RPMI7951 (cell line): ENCODE data around the gene CACNA1I. TPM values are rescaled to one million over a fixed set of nuclear protein-coding genes. Genes with fewer than 3 reads are reported as not detected.

Source experiments
- DNase-seq: peaks from one replicate; pipeline ENCODE4 v3.0.0-alpha.2; 2012; ENCODE audit warnings: low read depth
- total RNA-seq: library from RNA; depleted of rRNA; stranded (reverse); fragments of >200 nt; shearing (Covaris generic); gene quantifications from 2 replicates; pipeline ENCODE4 v1.2.3, GENCODE V29; 2014

The CACNA1I gene
- total RNA-seq, 1 experiment from 2014 or later = not detected

DNA sequence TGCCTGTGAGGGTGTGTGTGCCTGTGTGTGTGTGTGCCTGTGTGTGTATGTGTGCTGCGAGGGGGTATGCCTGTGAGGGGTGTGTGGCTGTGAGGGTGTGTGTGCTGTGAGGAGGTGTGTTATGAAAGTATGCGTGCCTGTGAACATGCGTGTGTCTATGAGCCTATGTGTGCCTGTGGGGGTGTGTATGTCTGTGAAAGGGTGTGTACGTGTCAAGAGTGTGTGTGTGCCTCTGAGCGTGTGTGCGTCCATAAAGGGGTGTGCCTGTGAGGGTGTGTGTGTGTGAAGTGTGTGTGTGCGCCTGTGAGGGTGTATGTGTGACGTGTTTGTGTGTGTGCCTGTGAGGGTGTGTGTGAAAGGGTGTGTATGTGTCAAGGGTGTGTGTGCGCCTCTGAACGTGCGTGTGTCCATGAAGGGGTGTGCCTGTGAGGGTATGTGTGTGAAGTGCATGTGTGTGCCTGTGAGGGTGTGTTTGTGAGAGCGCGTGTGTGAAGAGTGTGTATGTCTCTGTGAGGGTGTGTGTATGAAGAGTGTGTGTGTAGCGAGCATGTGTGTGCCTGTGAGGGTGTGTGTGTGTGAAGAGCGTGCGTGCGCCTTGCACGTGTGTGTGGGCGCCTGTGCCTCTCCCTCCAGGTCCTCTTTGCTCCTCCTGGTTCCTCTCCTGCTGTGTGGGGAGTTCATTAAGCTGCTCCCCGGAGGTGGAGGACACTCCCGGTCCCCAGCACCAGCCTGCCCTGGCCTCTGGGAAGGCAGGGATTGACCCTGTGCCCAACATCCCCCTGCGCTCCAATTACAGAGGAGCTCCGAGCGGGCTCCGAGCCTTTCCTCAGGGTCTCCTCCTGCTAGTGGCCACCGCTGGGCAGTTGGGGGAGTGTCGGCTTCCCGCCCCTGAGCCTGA, 53.3 kb downstream of the CACNA1I start:
- DNase-seq = no peak

GRCh38 chr22:39624501-39624821, 53.9 kb downstream of the CACNA1I start:
- no peak for DNase-seq

DNA sequence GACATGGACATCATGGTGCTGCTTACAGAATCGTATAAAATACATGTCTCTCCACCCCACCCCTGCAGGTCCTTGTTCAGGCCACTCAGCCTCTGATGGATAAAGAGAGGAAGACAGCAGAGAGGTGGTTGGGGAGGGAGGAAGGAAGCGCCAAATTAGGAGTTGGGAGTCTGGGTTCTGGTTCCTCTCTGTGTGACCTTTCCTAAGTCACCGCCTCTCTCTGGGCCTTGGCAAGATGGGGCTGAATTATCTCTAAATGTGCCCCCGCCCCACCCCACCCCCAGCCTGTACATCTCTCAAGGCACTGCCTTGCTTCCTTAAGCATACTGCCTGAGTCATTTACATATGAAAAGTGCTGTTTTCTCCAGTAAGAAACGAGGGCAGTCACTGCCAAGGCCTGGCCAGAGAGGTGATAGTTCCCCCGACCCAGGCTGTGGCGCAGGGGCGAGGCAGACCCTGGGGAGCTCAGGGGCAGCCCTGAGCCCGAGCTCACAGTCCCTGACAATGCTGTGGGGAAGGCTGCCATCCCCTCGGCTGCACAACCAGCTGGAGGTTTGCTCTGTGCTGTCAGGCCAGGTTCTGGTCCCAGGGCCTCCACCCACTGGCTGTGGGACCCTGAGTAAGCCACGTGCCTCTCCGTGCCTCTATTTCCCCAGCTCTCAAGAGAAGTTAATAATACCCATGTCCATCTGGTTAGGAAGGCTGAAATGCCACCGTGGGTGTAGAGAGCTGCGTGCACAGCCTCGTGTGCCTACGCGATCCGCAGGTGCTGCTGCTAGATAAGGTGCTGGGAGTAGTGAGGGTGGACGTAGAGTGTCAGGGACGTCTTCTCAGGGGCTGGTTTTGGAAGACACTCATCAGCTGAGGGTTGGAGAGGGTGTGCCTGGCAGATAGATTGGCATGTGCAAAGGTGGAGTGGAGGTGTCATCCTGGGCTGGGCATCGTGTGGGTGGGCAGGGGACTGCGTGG, 55.3 kb downstream of the CACNA1I start:
- DNase-seq = no peak

DNA sequence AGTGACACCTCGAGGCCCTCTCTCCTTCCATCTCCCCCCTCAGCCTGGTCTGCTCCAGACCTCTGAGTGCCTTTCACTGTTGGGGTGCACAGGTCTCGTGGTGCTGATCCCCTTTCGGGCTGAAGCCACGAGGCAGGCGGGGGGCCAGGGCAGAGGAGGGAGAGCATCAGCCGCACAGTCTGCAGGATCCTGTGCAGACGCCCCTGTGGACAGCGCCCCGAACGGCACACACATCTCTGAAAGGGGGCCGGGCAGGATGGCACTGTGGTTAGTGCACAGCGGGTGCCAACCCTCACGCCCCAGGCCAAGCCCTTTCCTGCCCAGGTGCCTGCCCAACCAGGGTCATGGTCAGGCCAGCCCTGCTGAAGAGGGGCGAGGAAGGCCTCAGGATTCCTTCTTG, 56.7 kb downstream of the CACNA1I start:
- no peak for DNase-seq

DNA sequence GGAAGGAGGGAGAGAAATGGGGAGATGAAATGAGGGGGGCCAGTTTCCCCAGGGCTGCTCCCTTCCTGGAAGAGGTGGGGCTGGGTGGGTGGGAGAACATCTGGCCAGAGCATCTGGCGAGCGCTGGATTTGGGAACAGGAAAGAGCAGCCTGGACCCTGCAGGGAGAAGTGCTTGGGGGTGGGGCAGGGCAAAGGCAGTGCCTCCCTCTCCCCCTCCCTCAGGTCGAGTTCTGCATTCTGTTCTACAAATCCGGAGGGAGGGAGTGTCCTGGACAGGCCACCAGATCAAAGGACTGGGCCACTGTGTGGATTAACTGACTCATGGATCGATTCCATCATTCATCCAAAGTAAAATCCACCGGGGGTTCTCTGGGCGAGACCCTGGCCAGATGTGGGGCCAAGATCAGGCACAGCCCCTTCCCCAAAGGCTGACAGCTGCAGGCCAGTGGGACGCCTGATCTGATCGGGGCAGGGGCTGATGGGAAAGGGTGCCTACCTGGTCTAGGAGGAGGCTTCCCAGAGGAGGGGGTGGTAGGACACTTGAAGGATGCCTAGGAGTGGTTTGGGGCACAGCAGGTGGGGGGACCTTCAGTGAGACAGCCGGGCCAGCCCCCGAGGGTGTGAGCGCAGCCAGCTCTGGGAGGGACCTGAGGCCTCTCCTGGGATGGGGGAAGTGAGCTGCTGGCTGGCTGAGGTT, 57.5 kb downstream of the CACNA1I start:
- DNase-seq = no peak

DNA sequence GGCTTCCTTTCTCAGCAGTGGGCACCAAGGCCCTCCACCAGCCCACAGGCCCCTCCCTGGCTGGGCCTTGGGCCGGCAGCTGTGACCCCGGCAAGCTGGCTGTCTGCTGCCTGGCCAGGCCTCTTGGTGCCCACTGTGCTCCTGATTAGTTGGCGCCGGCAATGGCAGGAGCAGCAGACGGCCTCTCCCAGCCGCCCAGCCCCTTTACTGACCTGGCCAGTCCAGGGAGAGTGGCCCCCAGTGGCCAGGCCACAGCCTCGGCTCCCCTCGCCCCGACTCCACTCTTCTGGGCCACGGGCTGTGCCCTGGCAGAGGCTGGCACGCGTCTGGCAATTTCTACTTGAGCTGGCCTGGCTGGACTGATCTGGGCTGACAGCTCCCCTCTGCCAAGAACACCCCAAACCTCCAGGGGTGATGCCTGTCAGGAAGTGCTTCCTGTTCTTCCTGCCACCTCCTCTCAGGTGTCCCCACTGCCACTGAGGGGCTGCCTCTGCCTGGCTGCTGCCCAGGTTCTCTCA, 58.1 kb downstream of the CACNA1I start:
- DNase-seq = no peak

GRCh38 chr22:39629851-39630250, 59.3 kb downstream of the CACNA1I start:
- DNase-seq = no peak

- DNase-seq = no peak
Observed at GRCh38 chr22:39630721-39631120, 60.2 kb downstream of the CACNA1I start.

DNA sequence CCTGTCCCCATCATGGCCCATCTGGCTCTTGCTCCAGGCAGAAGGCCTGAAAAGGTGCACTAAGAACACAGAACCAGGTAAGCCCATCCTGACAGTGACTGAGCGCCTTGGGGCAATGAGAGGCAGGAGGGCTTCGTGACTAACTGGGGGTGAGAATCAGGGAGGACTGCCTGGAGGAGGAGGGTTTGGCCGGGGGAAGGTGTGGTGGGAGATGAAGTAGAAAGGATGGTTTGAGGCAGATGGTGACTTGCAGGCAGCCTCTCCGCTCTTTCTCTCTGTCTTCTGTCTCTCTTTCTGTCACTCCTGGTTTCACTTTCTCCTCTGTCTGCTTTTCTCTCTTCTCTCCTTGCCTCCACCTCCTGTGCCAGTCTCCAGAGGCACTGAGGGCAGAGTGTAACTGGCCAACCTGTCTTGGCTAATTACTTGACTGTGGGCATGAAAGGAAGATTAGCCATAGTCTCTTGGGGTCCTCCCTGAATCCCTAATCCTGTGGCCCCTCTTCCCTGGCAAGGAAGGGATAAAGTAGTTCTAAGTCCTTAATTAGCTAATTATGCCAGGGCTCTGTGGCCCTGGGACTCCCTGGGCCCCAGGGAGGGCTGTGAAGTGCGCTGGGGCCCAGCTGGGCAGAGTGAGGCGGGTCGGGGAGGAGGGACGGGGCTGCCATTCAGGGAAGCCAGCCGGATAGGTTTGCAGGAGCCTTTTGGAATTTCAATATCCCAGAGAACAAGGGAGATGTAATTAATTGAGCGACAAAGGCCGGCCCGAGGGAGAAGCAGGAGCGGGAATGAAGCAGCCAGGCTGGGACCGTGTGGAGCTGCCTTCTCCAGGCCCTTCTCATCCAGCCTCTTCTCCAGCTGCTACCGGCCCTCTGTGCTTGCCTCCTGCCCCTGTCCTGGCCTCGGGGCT, 61.1 kb downstream of the CACNA1I start:
- DNase-seq = no peak

DNA sequence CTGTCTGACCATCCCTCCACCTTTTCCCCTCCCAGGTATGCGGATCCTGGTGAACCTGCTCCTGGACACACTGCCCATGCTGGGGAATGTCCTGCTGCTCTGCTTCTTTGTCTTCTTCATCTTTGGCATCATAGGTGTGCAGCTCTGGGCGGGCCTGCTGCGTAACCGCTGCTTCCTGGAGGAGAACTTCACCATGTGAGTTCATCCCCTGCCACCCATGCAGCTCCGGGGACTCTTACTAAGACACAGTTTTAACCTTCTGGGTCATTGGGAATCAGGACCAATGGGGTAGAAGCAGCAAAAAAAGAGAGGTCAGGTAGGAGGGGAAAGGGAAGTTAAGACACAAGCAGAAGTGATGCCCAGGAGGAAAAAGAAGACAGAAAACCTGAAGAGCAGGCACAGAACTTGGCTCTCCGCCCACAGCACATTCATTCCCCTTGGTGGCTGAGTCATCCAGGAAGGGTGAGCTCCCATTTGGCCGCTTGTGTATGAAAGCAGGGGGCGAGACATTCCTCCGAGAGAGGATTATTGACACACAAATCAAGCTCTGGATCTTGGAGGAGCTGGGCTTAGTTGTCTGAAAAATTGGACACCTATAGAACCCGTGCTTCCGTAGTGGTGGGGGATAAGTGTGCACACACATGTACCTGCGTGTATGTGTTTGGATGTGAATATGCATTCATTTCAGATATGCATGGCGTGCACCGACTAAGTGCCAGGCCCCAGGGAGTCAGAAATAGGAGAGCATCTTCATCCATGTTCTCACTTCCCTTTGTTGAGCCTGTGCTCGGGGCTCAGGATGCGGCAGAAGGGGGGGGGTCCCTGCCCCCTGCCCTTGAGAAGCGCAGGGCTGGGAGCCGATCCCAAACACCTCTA, 64.2 kb downstream of the CACNA1I start:
- peak; percentile 84 for DNase-seq

GRCh38 chr22:39635719-39636118, 65.2 kb downstream of the CACNA1I start:
- DNase-seq = no peak

GRCh38 chr22:39638958-39639357, 68.4 kb downstream of the CACNA1I start:
- DNase-seq = no peak

GRCh38 chr22:39641660-39642310, 71.2 kb downstream of the CACNA1I start:
- DNase-seq = no peak

DNA sequence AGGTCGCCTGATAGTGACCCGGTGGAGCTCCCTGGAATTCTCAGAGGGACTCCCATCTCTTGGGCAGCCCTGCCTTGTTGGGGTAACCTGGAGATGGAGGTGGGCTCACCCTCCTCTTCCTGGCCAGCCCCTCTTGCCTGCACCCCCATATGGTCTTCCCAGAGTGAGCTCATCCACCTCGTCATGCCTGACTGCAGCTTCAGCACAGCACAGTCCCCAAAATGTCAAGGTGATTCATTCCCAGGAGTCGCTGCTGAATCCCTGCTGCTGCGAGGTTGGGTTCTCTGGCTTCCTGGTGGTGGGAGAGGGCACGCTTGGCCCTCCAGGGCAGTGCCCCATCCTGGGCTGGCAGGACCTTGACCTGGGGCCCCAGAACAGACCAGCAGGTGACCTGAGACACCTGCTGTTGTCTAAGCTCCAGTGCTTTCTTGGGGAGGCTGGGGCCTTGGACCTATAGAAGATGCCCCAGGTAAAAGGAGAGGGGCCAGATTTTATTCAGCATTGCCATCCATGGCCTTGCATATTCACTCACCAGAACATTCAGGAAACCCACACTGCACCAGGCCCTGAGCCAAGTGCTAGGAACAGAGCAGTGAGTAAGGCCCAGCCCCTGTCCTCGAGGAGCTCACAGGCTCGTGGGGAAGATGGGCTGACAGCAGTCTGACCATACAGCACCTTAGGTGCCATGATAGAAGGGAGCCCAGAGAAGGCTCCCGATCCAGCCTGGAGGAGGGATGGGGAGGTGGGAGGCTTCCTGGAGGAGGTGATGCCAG, 72.9 kb downstream of the CACNA1I start:
- no peak for DNase-seq

- DNase-seq = no peak
Observed at GRCh38 chr22:39645532-39645931, 75.0 kb downstream of the CACNA1I start.

GRCh38 chr22:39646398-39647063, 76.0 kb downstream of the CACNA1I start:
- DNase-seq = no peak

- DNase-seq = no peak
Observed at GRCh38 chr22:39647836-39648629, 77.5 kb downstream of the CACNA1I start.
